ENCODE measurements around the gene EIF4H.

The EIF4H gene

DNA sequence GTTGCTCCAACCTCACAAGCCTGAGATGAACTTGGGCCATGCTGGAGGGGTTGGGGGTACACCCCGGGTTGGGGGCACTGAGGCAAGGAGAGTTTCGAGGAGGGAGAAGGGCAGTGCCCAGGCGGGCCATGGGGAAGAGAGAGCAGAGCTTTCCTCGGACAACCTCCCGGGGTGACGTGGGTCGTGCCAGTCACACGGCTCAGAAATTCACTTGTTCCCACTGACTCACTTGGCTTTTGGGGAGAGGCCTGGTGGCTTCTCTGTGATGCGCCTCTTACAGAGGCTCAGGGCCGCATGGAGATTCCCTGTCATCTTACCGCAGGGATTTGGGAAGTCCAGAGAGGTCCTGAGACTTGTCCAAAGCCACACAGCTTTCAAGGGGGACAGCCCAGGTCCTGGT, 38.5 kb downstream of the EIF4H start:
- Histone ChIP-seq H3K4me3 (ENCODE audit: low read depth in 1 of 2, low read length in 2 of 2) (no peak overlapping the region), H3K36me3 (ENCODE audit: control insufficient read depth in 1 of 2, insufficient read depth in 2 of 2, low read length in 2 of 2) (no peaks in the 10 kb centered on the region), H3K27ac (ENCODE audit: low read depth, low read length) (no peak overlapping the region), H3K4me1 (ENCODE audit: control insufficient read depth in 1 of 2, insufficient read depth in 2 of 2, low read length in 2 of 2) (peaks cover 0 to 13% of the 10 kb centered on the region in 2 donors), H3K27me3 (ENCODE audit: control insufficient read depth in 1 of 2, insufficient read depth in 2 of 2, low read length in 2 of 2) (no peaks in the 10 kb centered on the region), H3K9ac (ENCODE audit: low read depth in 1 of 2, low read length in 2 of 2) (no peak overlapping the region), H3K9me3 (ENCODE audit: control insufficient read depth in 1 of 2, low read length in 2 of 2) (no peaks in the 10 kb centered on the region)

DNA sequence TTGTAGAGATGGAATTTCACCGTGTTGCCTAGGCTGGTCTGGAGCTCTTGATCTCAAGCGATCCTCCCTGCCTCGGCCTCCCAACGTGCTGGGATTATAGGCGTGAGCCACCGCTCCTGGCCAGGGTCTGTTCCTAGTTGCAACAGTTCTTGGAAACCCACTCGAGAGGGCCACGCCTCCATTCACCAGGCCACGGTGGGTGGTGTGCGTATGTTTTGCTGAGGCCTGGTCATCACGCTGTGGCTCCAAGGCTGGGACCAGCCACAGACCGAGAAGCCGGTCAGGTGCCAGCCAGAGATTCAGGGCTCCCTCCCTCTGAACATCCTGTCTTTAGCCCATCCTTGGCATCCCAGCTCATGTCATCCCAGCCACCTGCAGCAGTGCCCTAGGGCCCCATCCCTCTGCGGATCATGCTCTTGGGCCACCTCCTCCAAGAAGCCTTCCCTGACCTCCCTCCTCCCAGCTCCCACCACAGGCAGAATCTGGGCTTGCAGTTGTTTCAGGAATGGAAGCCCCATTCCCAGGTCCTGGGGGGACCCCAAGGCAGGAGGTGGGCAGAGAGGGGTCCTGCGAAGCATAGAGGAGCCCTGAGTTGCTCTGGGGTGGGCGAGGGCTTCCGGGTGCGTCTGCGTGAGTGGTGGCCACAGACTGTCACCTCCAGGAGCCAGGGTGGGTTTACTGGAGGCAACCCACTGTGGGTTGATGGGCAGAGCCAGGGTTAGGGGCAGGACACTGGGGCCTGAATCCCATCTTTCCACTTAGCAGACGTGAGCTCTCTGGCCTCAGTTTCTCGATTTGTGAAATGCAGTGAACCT, 40.9 kb downstream of the EIF4H start:
- no peaks in the 10 kb centered on the region for H3K9me3 ChIP-seq (ENCODE audit: control insufficient read depth in 1 of 2, low read length in 2 of 2)
- no peak overlapping the region for H3K4me3 ChIP-seq (ENCODE audit: low read depth in 1 of 2, low read length in 2 of 2)
- H3K4me1 ChIP-seq (ENCODE audit: control insufficient read depth in 1 of 2, insufficient read depth in 2 of 2, low read length in 2 of 2): peaks cover 0 to 8% of the 10 kb centered on the region in 2 donors
- no peak overlapping the region for H3K27ac ChIP-seq (ENCODE audit: low read depth, low read length)
- no peaks in the 10 kb centered on the region for H3K27me3 ChIP-seq (ENCODE audit: control insufficient read depth in 1 of 2, insufficient read depth in 2 of 2, low read length in 2 of 2)
- no peaks in the 10 kb centered on the region for H3K36me3 ChIP-seq (ENCODE audit: control insufficient read depth in 1 of 2, insufficient read depth in 2 of 2, low read length in 2 of 2)
- H3K9ac ChIP-seq (ENCODE audit: low read depth in 1 of 2, low read length in 2 of 2): no peak overlapping the region

DNA sequence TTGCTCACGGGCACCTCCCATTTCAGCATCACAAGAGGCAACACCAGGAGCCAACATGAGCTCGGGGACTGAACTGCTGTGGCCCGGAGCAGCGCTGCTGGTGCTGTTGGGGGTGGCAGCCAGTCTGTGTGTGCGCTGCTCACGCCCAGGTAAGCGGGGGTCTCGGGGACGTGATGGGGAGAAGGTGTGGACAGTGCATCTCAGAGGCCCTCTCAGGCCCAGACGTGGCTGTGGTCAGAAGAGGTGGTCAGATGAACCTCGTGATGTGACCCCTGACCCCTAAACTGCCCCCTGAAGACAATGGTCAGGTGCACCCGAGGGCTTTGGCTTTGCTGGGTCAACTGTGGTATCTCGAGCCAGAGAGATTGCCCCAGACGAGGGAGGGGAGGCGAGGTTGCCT, 41.8 kb downstream of the EIF4H start:
- H3K27me3 ChIP-seq (ENCODE audit: control insufficient read depth in 1 of 2, insufficient read depth in 2 of 2, low read length in 2 of 2): no peaks in the 10 kb centered on the region
- H3K4me3 ChIP-seq (ENCODE audit: low read depth in 1 of 2, low read length in 2 of 2): no peak overlapping the region
- no peaks in the 10 kb centered on the region for H3K36me3 ChIP-seq (ENCODE audit: control insufficient read depth in 1 of 2, insufficient read depth in 2 of 2, low read length in 2 of 2)
- peaks cover 0 to 4% of the 10 kb centered on the region in 2 donors for H3K4me1 ChIP-seq (ENCODE audit: control insufficient read depth in 1 of 2, insufficient read depth in 2 of 2, low read length in 2 of 2)
- H3K9ac ChIP-seq (ENCODE audit: low read depth in 1 of 2, low read length in 2 of 2): no peak overlapping the region
- no peak overlapping the region for H3K27ac ChIP-seq (ENCODE audit: low read depth, low read length)
- H3K9me3 ChIP-seq (ENCODE audit: control insufficient read depth in 1 of 2, low read length in 2 of 2): no peaks in the 10 kb centered on the region

DNA sequence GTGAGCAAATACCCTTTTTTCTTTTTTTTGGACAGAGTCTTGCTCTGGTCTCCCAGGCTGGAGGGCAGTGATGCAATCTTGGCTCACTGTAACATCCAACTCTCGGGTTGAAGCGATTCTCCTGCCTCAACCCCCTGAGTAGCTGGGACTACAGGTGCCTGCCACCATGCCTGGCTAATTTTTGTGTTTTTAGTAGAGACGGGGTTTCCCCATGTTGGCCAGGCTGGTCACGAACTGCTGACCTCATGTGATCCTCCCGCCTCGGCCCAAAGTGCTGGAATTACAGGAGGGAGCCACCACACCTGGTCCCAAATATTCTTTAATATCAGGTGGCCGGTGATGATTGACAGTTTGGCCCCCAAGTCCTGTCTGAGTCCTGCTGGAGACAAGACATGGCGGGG, 42.2 kb downstream of the EIF4H start:
- H3K9me3 ChIP-seq (ENCODE audit: control insufficient read depth in 1 of 2, low read length in 2 of 2): no peaks in the 10 kb centered on the region
- H3K27me3 ChIP-seq (ENCODE audit: control insufficient read depth in 1 of 2, insufficient read depth in 2 of 2, low read length in 2 of 2): no peaks in the 10 kb centered on the region
- no peak overlapping the region for H3K27ac ChIP-seq (ENCODE audit: low read depth, low read length)
- H3K36me3 ChIP-seq (ENCODE audit: control insufficient read depth in 1 of 2, insufficient read depth in 2 of 2, low read length in 2 of 2): no peaks in the 10 kb centered on the region
- peaks cover 0 to 4% of the 10 kb centered on the region in 2 donors for H3K4me1 ChIP-seq (ENCODE audit: control insufficient read depth in 1 of 2, insufficient read depth in 2 of 2, low read length in 2 of 2)
- no peak overlapping the region for H3K4me3 ChIP-seq (ENCODE audit: low read depth in 1 of 2, low read length in 2 of 2)
- H3K9ac ChIP-seq (ENCODE audit: low read depth in 1 of 2, low read length in 2 of 2): no peak overlapping the region

DNA sequence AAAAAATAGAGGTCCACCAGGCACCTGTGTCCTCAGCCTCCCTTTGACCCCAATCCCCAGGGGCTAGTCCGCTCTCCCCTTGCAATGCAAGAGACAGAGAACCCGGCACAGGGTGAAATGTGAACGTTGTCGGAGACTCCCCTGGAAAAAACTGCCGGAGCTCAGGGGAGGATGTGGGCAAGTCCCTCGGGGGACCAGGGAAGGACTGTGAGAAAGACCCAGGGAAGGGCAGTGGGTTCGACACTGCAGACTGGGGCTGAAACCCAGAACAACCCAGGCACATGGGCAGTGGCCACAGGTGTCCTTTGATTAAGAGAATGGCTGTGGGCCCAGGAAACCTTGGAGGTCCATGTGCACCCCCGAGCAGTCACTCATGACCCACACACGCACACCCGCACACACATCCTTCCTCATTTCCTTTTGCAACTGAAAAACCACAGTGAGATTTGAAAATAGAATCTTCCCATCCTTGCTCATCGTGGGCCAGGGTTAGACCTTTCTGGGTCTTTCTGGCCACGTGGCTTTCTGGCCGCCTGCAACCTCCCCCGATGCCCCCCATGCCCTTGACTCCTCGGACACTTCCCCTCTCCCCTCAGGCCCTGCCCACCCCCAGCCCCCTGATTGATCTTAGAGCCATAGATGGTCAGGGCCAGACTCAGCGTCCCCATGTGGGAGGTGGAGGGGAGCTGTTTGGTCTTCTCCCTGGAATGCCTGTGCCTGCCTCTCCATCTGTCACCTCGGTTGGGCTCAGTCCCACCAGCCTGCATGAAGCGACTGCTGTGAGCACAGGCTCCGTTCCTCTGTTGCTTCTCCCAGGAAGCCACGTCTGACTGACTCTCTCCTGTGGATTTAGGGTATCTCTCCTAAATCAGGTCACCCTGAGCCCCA, 43.5 kb downstream of the EIF4H start:
- no peak overlapping the region for H3K9ac ChIP-seq (ENCODE audit: low read depth in 1 of 2, low read length in 2 of 2)
- no peak overlapping the region for H3K4me3 ChIP-seq (ENCODE audit: low read depth in 1 of 2, low read length in 2 of 2)
- peaks cover 0 to 4% of the 10 kb centered on the region in 2 donors for H3K4me1 ChIP-seq (ENCODE audit: control insufficient read depth in 1 of 2, insufficient read depth in 2 of 2, low read length in 2 of 2)
- H3K27ac ChIP-seq (ENCODE audit: low read depth, low read length): no peak overlapping the region
- no peaks in the 10 kb centered on the region for H3K36me3 ChIP-seq (ENCODE audit: control insufficient read depth in 1 of 2, insufficient read depth in 2 of 2, low read length in 2 of 2)
- no peaks in the 10 kb centered on the region for H3K9me3 ChIP-seq (ENCODE audit: control insufficient read depth in 1 of 2, low read length in 2 of 2)
- H3K27me3 ChIP-seq (ENCODE audit: control insufficient read depth in 1 of 2, insufficient read depth in 2 of 2, low read length in 2 of 2): no peaks in the 10 kb centered on the region

DNA sequence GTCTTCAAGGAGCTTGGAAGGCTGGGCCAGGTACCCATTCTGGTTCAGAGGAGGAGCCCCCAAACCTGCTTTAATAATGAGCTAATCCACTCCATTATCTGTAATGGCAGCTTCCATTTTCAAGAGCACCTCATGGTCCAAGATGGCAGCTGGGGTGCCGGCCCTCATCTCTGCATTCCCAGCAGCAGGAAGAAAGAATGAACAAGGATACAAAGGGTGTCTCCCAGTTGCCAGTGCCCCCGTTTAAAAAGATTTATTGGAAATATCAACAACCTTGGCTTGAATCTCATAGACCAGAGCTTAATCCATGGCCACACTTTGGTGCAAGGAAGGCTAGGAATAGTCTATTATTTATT, 44.2 kb downstream of the EIF4H start:
- Histone ChIP-seq H3K4me3 (ENCODE audit: low read depth in 1 of 2, low read length in 2 of 2) (no peak overlapping the region), H3K9me3 (ENCODE audit: control insufficient read depth in 1 of 2, low read length in 2 of 2) (no peaks in the 10 kb centered on the region), H3K27me3 (ENCODE audit: control insufficient read depth in 1 of 2, insufficient read depth in 2 of 2, low read length in 2 of 2) (no peaks in the 10 kb centered on the region), H3K27ac (ENCODE audit: low read depth, low read length) (no peak overlapping the region), H3K36me3 (ENCODE audit: control insufficient read depth in 1 of 2, insufficient read depth in 2 of 2, low read length in 2 of 2) (no peaks in the 10 kb centered on the region), H3K4me1 (ENCODE audit: control insufficient read depth in 1 of 2, insufficient read depth in 2 of 2, low read length in 2 of 2) (peaks cover 0 to 4% of the 10 kb centered on the region in 2 donors), H3K9ac (ENCODE audit: low read depth in 1 of 2, low read length in 2 of 2) (no peak overlapping the region)

DNA sequence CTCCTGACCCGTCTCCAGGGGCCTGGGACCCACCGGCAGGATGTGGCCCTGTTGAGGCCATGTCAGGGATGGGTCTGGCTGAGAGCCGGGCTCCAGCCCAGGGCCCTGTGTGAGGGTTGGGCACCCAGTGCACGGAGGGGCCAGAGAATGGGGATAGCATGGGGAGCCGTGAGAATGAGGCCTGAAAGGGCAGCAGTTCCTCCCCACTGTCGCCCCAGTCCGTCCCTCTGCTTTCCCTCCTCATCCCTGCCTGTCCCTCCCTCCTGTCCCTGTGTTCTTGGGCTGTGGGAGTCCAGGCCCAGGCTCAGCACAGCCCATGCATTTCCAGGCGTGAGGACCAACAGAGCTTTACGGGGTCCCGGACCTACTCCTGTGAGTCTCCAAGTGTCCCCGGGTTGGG, 45.3 kb downstream of the EIF4H start:
- Histone ChIP-seq H3K9ac (ENCODE audit: low read depth in 1 of 2, low read length in 2 of 2) (no peak overlapping the region), H3K4me1 (ENCODE audit: control insufficient read depth in 1 of 2, insufficient read depth in 2 of 2, low read length in 2 of 2) (peaks cover 0 to 4% of the 10 kb centered on the region in 2 donors), H3K4me3 (ENCODE audit: low read depth in 1 of 2, low read length in 2 of 2) (no peak overlapping the region), H3K27me3 (ENCODE audit: control insufficient read depth in 1 of 2, insufficient read depth in 2 of 2, low read length in 2 of 2) (no peaks in the 10 kb centered on the region), H3K27ac (ENCODE audit: low read depth, low read length) (no peak overlapping the region), H3K9me3 (ENCODE audit: control insufficient read depth in 1 of 2, low read length in 2 of 2) (no peaks in the 10 kb centered on the region), H3K36me3 (ENCODE audit: control insufficient read depth in 1 of 2, insufficient read depth in 2 of 2, low read length in 2 of 2) (no peaks in the 10 kb centered on the region)

DNA sequence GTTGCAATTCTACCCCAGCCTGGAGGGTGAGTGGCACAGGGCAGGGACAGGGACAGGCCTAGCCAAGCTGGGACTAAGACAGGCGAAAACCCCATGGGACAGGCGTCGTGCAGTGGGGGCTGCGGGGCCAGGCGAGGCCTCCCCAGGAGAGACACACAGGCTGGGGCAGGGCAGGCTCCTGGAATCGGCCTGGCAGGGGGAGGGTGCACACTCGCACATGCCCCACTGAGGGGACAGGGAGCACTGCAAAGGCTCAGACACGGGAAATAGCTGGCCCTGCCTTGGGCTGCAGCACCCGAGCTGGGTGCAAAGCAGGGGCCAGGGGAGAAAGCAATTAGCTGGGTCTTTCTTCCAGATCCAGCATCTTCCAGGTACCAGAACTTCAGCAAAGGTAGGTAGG, 46.1 kb downstream of the EIF4H start:
- H3K9ac ChIP-seq (ENCODE audit: low read depth in 1 of 2, low read length in 2 of 2): no peak overlapping the region
- H3K9me3 ChIP-seq (ENCODE audit: control insufficient read depth in 1 of 2, low read length in 2 of 2): no peaks in the 10 kb centered on the region
- H3K4me3 ChIP-seq (ENCODE audit: low read depth in 1 of 2, low read length in 2 of 2): no peak overlapping the region
- H3K27ac ChIP-seq (ENCODE audit: low read depth, low read length): no peak overlapping the region
- H3K27me3 ChIP-seq (ENCODE audit: control insufficient read depth in 1 of 2, insufficient read depth in 2 of 2, low read length in 2 of 2): no peaks in the 10 kb centered on the region
- H3K36me3 ChIP-seq (ENCODE audit: control insufficient read depth in 1 of 2, insufficient read depth in 2 of 2, low read length in 2 of 2): no peaks in the 10 kb centered on the region
- peaks cover 0 to 4% of the 10 kb centered on the region in 2 donors for H3K4me1 ChIP-seq (ENCODE audit: control insufficient read depth in 1 of 2, insufficient read depth in 2 of 2, low read length in 2 of 2)

DNA sequence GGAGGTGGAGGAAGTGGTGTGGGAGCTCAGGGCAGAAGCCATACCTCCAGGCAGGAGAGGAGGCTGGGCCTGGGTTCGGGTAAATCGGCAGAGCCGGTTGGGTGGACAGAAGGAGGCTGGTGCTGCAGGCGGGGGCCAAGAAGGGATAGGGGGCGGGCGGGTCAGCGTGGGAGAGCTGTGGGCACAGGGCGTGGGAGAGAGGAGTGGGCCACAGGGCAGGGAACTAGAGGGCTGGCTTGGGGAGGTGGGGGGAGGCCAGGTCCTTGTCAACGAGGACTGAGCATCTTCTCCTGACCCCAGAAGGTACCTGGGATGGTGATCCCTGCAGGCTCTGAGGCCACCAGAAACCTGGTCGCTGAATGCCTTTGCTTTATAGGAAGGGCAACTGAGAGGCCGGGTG, 47.6 kb downstream of the EIF4H start:
- H3K4me3 ChIP-seq (ENCODE audit: low read depth in 1 of 2, low read length in 2 of 2): no peak overlapping the region
- H3K9me3 ChIP-seq (ENCODE audit: control insufficient read depth in 1 of 2, low read length in 2 of 2): no peaks in the 10 kb centered on the region
- H3K36me3 ChIP-seq (ENCODE audit: control insufficient read depth in 1 of 2, insufficient read depth in 2 of 2, low read length in 2 of 2): no peaks in the 10 kb centered on the region
- peaks cover 0 to 4% of the 10 kb centered on the region in 2 donors for H3K4me1 ChIP-seq (ENCODE audit: control insufficient read depth in 1 of 2, insufficient read depth in 2 of 2, low read length in 2 of 2)
- no peaks in the 10 kb centered on the region for H3K27me3 ChIP-seq (ENCODE audit: control insufficient read depth in 1 of 2, insufficient read depth in 2 of 2, low read length in 2 of 2)
- no peak overlapping the region for H3K9ac ChIP-seq (ENCODE audit: low read depth in 1 of 2, low read length in 2 of 2)
- H3K27ac ChIP-seq (ENCODE audit: low read depth, low read length): no peak overlapping the region

All from duodenal mucosa (tissue), 2 donors.